HG02763 (cell line): ENCODE data around the gene GRAMD1A.
"Not testable (repeated sequence)": the region's sequence is repeated elsewhere in the genome, so short reads cannot be mapped to it uniquely, and the experiment has no call there.

Source experiments
- ATAC-seq: cut with Tn5 transposase; IDR thresholded peaks from one replicate; pipeline ENCODE4 v1.9.1; 2021; ENCODE audit warnings: mild to moderate bottlenecking, moderate library complexity; ENCODE audit not compliant: unreplicated experiment

Gene GRAMD1A

DNA sequence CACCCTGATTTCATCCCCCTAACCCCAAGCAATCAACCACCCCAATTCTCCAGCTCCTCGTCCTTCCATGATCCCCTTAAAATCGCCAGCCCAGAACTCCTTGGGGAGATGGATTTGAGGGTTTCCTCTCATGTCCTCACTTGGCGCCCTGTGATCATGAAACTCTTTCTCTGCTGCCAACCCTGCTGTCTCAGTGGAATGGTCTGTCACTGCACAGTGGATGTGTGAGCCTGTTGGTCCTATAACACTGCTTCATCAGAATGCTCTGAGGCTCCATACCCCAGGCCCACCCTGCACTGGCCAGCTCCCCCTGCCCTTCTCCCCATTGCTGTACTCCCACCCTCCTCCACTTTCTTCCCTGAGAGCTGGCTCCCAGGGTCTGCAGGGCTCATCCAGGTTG, 23.5 kb upstream of the GRAMD1A start:
- no peak for ATAC-seq

DNA sequence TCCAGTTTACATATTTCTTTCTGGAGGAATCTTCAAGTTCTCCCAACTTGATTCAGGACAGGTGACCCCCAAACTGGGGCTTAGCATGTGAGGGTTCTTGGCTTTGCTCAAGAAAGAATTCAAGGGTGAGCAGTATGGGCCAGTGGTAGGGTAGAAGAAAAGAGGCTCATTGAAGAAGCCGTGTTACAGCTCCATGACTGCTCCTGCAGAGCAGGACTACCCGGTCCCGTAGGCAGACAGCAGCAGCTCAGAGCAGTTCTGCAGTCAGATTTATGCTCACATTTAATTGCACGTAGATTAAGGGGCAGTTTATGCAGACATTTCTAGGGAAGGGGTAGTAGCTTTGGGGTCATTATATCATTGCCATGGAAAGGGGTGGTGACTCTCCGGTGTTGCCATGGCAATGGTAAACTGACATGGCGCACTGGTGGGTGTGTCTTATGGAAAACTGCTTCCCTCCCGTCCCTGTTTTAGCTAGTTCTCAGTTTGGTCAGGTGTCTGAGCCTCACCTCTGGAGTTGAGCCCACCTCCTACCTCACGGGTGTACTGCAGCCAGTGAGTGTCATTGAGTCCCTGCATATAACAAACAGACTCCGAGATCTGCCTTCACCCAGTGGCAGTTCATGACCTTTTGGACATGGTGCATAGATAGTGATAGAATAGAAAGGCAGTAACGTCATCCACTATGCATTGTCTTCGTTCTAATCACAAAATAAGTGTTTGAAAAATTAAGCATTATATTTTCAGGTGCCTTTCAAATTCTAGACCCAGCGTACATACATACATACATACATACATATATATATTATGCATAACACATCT, 20.1 kb upstream of the GRAMD1A start:
- no peak for ATAC-seq

DNA sequence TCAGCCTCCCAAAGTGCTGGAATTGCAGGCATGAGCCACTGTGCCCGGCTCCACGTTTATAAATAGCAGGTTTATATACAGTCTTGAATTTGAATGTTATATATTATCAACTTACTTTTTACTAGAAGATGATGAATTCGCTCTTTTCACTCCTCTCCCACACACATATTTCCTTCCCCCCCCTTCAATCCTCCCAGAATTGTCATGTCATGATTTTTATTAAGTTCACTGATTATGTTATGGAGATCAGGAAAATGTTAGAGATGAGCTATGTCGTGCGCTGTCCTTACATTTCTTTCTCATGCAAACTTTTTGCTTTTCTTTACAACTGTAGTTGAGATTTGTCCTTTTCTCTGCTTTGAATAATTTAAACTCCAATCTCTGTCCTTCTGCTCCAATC, 17.8 kb upstream of the GRAMD1A start:
- ATAC-seq = no peak

DNA sequence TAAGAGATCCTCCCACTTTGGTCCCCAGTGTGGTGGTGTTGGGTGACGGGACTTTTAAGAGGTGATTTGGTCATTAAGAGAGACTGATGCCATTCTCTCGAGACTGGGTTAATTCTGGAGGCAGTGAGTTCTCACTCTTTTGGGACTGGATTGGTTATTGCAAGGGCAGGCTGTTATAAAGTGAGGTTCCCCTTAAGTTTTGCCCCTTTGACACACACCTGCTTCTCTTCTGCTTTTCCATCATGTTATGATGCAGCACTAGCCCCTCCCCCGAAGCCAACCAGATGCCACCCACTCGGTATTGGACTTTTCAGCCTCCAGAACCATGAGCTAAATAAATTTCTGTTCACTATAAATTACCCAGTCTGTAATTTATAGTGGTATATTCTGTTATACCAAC, 16.3 kb upstream of the GRAMD1A start:
- no peak for ATAC-seq

DNA sequence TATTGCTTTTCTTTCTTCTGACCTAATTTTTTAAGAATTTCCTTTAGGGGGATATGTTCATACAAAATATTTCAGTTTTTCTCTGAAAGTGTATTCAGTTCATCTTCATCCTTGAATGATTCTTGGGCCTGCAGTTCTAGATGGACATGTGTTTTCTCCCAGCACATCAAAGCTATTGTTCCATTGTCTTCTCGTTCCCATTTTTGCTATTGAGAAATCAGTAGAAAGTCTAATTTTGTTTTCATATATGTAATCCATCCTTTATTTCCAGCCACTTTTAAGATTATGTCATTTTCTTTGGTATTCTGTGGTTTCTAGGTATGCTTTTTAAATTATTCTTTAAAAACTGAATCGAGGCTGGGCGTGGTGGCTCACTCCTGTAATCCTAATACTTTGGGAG, 15.8 kb upstream of the GRAMD1A start:
- ATAC-seq = no peak

DNA sequence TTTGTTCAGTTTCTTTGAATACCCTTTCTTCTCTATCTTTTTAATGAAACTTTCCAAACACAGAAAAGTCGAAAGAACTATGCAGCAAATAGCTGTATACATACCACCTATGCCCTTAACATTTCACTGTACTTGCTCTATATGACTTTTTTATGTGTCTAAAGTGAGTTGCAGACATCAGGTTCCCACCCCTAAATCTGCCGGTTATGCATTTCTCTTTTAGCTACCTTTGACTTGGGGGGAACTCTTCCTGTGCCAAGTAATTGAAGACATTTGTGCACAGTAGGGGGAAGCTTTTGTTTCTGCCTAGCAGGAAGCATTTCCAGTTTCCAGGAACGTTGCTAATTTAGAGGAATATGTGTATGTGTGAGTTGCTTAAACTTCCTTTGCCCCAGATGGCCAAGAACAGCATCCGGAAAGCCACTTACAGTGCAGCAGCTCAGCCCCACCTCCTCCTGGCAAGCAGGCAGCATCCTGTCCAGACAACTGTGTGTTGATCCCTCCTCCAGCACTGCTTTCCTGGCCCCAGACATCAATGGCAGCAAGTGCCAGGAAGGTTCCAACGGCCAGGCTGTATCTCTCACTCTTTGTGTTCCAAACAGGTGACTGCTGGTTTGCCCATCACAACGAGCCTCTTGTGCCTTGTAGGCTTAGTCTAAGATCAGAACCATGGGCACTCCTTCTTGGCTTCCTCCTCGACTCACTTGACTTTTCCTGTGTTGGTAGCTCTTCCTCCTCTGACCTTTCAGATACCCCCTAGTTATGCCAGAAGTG, 14.7 kb upstream of the GRAMD1A start:
- no peak for ATAC-seq

DNA sequence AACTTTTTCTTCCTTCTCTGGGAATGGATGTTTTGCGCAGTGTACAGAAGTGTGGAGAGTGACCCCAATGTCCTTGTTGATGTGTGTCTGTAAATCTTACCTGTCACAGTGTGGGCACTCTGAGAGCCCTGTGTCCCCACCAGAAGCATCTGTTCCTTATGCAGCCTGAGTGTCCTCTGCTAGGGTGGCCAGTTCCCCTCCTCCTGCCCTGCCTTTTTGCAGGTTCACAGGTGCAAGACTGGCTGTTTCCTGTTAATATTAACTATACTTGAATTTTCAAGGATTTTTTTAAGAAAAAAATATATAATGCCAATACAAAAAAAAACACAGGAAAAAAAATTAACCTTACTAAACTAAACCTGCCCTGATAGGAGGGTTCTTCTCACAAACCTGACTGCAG, 12.0 kb upstream of the GRAMD1A start:
- no peak for ATAC-seq

DNA sequence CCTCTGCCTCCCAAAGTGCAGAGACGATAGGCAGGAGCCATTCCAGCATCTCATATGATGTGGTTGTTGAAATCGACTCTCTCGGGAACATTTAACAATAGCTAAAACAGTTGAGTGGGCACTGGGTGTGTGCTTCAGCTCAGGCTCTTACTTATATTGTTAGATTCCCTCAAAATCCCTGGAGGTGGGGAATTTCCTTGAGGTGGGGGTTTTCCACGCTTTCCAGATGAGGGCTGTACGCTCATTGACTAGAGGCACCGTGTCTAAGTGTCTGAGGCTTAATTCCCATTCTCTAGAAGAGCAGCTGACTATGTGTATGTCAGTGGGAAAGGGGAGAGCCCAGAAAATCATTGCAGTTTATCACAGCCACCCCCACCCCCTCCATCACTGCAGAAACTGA, 10.8 kb upstream of the GRAMD1A start:
- no peak for ATAC-seq

DNA sequence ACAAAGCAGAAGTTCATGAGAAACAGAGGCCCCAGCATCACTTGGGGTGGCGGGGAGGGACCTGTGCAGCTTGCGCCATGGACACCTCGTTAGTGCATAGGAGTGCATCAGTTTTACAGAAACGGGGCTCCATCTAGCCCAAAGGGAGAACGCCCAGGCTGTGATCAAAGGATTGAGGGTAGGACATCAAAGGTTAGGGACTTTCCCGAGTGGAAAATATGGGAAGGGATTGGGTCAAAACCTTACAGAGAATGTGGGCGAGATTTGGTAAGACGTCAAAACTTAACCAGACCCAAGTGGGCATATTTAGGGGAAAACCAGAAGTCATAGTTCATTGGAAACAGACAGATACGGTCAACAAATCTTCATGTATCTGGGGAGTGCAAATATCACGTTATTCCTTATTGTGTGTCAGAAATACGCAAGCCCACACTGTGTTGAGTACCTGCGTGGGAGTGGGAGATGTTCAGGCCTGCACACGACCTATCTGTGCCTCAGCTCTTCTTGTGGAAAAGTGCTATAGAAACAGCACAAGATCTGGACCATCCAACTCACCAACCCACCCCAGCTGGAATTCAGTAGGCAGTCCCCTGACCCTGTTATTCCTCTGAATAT, 9.4 kb upstream of the GRAMD1A start:
- ATAC-seq = no peak

DNA sequence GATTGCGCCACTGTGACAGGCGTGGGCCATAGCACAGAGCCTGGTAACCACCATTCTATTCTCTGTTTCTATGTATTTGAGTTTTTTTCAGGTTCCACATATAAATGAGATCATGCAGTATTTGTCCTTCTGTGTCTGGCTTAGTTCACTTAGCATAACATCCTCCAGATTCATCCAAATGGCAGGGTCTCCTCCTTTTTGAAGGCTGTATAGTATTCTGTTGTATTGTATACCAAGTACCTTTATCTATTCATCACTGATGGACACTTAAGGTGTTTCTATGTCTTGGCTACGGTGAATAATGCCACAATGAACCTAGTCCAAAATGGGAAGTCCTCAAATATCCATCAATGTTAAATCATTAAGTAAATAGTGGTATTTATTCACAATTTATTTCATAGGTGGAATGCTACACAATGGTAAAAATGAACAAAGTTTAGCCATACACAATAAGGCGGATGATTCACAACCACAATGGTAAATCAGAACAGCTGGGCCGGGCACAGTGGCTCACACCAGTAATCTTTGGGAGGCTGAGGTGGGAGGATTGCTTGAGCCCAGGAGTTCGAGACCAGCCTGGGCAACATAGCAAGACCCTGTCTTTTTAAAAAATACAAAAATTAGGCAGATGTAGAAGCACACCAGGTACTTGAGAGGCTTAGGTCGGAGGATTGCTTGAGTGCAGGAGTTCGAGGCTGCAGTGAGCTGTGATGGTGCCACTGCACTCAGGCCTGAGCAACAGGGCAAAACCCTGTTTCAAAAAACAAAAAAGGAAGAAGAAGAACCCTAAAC, 8.4 kb upstream of the GRAMD1A start:
- no peak for ATAC-seq

DNA sequence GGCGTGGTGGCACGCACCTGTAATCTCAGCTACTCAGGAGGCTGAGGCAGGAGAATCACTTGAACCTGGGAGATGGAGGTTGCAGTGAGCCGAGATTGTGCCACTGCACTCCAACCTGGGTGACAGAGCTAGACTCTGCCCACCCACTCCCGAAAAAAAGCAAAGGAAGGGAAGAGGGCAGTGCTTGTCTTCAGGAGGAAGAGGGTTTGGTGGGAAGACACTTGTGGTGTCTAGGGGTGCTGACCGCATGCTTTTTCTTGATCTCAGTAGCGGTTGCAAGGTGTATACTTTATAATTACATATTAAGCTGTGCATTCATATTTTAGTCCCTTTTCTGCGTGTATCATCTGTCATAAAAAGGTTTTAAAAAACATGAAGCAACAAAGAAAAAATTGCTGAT, 7.5 kb upstream of the GRAMD1A start:
- not testable (repeated sequence) for ATAC-seq

DNA sequence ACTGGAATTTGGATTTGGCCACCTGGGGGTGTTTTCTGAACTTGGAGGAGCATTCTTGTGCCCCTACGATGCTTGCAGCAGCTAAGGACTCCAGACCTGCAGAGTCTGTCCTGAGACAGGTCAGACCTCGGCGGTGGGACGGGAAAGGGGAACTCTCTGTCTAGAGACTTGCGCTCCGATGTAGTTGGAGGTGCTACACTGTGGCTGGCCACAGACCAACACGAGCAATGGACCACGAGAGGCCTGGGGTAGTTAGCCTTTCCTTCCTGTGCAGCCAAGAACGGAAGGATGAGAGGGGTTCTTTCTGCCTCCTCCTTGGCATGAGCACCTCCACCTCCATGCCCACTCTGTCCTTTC, 5.9 kb upstream of the GRAMD1A start:
- ATAC-seq = no peak

DNA sequence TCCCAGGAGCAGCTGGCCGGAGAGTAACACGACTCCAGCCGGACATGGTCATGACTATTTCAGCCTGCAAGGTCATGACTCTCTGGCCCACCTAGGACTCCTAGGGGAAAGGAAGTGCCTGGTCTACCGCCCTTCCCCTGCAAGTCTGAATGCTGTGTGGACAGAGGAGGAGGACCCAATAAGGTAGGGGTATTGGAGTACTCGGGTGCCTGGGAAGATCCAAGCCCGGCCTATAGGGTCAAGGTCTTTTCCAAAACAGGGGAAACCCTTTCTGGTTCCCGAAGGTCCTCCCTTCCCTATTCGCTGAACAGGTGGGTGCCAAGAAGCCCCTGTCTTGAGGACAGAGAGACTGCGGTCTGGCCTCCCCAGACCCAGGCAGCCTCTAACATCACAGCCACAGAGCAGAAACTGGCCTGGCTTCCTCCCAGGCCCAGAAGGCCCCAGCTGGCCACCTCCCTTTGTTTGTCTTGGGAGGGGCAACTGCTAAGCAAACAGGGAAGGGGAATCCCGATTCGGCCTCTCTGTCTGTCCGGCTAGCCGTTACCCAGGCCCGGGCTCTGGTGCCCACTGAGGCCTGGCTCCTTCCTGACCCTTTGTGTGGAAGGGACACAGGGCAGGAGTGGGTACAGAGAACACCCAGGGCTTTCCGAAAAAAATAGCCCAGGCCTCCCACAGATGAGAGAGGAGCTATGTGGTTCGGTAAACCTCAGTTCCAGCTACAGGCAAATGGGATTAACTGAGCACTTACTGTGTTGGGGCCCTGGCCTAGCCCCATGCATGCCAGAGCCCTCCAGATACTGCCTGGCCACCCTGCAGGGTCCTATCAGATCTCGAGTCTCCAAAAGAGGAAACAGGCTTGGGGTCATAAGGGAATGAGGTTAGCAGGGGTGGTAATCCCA, 5.2 kb upstream of the GRAMD1A start:
- ATAC-seq = no peak

DNA sequence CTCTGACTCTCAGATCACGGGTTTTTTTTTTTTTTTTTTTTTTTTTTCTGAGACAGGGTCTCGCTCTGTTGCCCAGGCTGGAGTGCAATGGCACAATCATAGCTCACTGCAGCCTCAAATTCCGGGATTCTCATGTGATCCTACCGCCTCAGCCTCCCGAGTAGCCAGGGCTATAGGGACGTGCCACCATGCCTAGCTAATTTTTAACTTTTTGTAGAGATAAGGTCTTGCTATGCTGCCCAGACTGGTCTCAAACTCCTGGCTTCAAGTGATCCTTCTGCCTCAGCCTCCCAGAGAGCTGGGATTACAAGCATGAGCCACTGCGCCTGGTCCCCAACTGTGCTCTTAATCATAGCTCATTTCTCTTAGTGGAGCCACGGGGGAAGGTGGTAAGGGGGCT, 4.6 kb upstream of the GRAMD1A start:
- no peak for ATAC-seq

DNA sequence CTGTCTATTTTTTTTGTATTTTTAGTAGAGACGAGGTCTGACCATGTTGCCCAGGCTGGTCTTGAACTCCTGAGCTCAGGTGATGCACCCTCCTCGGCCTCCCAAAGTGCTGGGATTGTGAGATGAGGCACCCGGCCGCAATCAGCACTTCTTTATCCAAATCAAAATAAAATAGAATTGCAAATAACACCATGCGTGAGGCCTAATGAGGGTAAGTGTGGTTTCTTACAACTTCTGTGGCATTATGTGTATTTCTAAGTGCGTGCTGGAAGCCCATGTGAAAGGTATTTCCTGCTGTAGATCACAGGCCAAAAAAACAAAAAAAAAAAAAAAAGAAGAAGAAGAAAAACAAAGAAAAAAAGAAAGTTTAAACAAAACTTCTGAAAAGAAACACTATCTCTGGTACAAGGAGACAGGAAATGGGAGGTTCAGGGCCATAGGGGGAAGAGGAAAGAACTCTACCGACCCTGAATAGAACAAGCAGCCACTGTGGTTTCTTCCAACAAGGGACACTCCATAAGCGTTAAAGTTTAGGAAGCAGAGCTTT, 3.0 kb upstream of the GRAMD1A start:
- no peak for ATAC-seq

DNA sequence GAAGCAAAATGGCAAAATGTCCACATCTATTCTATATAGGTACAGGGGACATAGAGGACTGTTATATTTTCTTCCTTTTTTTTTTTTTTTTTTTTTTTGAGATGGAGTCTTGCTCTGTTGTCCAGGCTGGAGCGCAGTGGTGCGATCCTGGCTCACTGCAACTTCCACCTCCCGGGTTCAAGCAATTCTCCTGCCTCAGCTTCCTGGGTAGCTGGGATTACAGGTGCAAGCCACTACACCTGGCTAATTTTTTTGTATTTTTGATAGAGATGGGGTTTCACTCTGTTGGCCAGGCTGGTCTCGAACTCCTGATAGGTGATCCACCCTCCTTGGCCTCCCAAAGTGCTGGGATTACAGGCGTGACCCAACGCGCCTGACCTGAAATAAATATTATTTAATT, 1.9 kb upstream of the GRAMD1A start:
- not testable (repeated sequence) for ATAC-seq

DNA sequence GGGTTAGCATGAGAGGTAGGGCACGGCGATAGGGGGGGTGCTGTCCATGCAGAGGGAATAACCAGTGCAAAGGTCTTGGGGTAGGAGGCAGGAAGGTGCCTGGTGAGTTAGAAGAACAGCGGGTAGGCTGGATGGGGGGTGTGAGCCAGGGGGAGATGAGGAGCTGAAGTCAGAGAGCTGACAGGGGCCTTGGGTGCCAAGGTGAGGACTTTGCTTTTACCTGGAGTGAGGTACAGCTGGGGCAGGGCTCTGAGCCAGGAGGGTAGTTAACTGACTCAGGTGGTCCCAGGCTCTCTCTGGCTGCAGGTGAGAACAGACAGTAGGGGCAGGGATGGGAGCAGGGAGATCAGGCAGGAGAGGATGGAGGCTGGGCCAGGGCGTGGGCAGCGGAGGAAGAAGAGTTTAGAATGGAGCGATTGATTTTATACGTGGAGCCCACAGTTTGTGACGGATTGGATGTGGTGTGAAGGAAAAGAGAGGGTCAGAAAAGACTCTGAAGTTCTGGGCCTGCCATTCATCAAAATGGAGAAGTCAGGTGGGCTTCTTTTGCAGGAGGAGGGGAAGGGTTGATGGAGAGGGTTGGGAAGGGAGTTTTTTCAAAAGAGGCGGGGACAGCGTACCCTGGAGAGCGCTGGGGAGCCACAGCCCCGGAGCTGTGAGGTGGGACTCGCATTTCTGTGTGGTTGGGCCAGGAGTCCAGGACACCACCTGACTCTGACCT, 1.2 kb upstream of the GRAMD1A start:
- ATAC-seq = no peak

DNA sequence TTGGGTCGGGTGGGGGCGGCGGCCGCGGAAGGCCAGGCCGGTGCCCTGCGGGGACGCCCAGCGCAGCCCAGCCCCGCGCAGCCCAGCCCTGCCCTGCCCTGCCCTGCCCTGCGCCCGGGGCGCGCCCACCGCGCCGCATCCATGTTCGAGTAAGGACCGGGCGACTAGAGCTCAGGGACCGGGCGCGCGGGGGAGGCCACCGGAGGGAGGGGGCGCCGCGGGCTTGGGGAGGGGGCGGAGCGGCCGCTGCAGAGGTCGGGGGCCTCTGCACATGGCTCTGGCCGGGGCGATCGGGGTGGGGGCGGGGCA, 169 bp downstream of the GRAMD1A start:
- no peak for ATAC-seq
